GM18520 (cell line): ENCODE data around the gene SF3A2.

Experiments used
- ATAC-seq: cut with Tn5 transposase; IDR thresholded peaks from one replicate; pipeline ENCODE4 v1.9.1; 2021; ENCODE audit not compliant: unreplicated experiment

SF3A2 gene

GRCh38 chr19:2288818-2289713 lies 52.4 kb downstream of the SF3A2 start:
- no peak for ATAC-seq

- no peak for ATAC-seq
Measured at GRCh38 chr19:2289714-2290435, 53.3 kb downstream of the SF3A2 start.

GRCh38 chr19:2290441-2291184 lies 54.0 kb downstream of the SF3A2 start:
- ATAC-seq = no peak

GRCh38 chr19:2291185-2291751 lies 54.6 kb downstream of the SF3A2 start:
- ATAC-seq = no peak

GRCh38 chr19:2294687-2295335 lies 58.2 kb downstream of the SF3A2 start:
- ATAC-seq = no peak

GRCh38 chr19:2296141-2296540 lies 59.5 kb downstream of the SF3A2 start:
- no peak for ATAC-seq
